Stimulated activated CD4-positive, alpha-beta T cell treated with anti-CD3 and anti-CD28 coated beads, Interleukin-4, amount 100 ng/mL, for 4 hours (primary cell): ENCODE measurements around the gene JPH4.
"Not testable (repeated sequence)": the region's sequence is repeated elsewhere in the genome, so short reads cannot be mapped to it uniquely, and the experiment has no call there.

Source experiments
- DNase-seq, 2 experiments: peaks; one replicate each; pipeline ENCODE4 v3.0.0-alpha.2; 2020

Gene JPH4

GRCh38 chr14:23608454-23608853 is 29.9 kb upstream of the JPH4 start:
- no peak for DNase-seq

GRCh38 chr14:23605931-23606585 is 27.5 kb upstream of the JPH4 start:
- DNase-seq = no peak

GRCh38 chr14:23604675-23605170 is 26.1 kb upstream of the JPH4 start:
- DNase-seq = no peak

GRCh38 chr14:23604148-23604547 is 25.6 kb upstream of the JPH4 start:
- no peak for DNase-seq

DNA sequence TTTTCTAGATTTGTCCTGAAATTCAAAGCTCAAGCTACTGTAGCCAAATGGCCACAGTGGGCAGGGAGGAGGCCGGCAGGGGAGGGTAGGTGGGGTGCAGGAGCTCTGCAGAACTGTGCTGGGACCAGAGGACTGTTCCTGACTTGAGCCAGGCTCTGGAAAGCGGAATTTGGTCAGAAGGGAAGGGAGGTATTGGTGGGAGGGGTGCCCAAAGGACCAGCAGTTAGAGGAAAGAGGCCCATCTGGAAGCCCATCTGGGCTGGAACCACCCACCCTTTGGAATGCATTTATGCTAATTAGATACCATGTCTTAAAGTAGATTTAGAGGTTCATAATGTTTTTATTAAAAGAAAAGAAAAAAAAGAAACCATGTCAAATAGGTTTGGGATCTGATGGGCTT is 24.5 kb upstream of the JPH4 start:
- no peak for DNase-seq

DNA sequence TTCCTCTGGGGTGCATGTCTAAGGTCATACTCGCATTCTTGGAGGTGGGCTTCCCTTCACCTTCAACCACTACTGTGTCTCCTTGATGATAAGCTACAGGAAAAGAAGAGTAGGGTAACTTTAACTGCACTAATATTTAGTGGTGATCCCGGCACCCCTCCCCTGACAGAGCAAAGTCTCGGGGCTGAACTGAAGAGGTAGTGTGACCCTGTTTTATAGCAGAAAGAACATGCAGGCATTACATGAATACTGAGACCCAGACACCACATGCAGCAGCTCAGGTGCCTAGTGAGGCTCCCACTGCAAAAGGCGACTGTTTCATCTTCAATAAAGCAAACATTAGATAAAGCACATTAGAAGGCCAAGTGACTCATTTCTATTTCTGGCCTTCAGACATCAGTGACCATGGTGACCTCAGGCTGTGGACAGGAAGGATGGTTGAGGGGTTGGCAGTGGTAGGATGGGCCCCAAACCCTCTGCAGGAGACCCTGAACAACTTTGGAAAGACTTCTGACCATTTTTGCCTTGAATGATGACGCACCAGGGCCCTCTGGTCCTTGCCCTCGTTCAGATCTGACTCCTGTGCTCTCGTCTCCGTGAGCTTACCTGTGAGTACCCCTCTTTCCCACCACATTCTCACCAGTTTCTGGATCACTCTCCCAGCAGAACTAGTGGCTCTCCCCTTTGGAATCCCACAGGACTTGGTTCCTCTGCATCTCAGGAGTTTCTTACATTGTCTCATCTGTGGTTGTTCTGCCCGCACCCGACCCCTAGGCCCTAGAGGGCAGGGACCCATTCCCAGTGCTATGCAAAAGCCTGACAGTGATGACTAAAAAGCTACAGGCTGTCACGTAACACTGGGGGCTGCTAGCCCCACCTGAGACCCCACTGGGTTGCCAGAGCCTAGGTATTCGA is 23.8 kb upstream of the JPH4 start:
- DNase-seq = no peak

GRCh38 chr14:23601845-23602180 is 23.2 kb upstream of the JPH4 start:
- DNase-seq = no peak

GRCh38 chr14:23601424-23601823 is 22.8 kb upstream of the JPH4 start:
- no peak for DNase-seq

DNA sequence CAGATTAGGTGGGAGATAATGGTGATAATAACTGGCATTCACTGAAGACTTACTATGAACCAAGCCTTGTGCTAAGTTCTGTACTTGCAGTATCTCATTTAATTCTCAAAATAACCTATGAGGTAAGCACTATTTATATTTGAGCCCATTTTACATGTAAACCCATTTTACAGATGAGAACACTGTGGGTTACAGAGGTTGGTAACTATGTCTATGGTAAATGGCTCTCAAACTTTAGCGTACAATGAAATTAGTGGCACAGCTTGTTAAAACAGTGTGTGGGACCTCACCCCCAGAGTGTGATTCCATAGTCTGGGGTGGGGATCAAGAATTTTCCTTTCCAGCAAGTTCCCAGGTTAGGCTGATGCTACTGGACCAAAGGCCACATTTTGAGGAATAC is 22.2 kb upstream of the JPH4 start:
- DNase-seq = no peak

GRCh38 chr14:23600322-23600707 is 21.7 kb upstream of the JPH4 start:
- no peak for DNase-seq

GRCh38 chr14:23594191-23594590 is 15.6 kb upstream of the JPH4 start:
- DNase-seq = not testable (repeated sequence)

- DNase-seq = no peak
Observed at GRCh38 chr14:23590198-23590597, 11.6 kb upstream of the JPH4 start.

GRCh38 chr14:23589606-23590005 is 11.0 kb upstream of the JPH4 start:
- no peak for DNase-seq

DNA sequence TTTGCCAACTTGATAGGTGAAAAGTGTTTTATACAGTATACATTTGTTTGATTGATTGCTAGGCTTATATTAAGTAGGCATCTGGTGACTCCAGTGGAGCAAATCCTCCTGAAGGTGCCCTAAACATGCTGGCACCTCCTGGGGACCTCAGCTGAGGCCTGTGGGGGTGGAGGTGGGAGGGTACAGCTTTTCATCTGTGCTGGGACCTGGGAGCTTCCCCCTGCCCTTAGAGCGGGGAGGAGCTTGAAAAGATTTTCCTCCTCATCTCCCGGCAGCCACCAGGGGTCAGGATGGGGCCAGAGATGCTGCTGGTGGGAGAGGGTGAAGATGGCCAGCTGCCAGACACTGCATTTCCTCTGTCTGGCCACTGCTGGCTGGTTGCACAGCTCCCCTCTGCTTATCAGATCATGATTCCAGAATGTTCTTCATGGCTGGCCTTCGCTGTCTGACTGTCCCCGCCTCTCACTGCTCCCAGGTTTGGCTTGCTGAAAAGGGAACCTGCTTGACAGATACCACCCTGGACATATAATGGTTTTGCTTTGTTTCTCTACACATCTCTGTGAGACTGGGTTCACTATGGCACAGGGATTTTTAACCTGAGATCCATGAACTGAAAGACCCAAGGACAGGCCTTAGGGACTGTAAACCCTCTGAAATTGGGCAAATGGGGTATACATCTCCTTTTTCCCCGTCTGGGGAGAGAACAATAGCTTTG is 10.5 kb upstream of the JPH4 start:
- DNase-seq = peak; percentile 65 to 69

GRCh38 chr14:23584527-23585203 is 6.1 kb upstream of the JPH4 start:
- DNase-seq = not testable (repeated sequence)

- DNase-seq = not testable (repeated sequence)
Observed at GRCh38 chr14:23583761-23584526, 5.4 kb upstream of the JPH4 start.

- DNase-seq = no peak
Observed at GRCh38 chr14:23582906-23583760, 4.5 kb upstream of the JPH4 start.

DNA sequence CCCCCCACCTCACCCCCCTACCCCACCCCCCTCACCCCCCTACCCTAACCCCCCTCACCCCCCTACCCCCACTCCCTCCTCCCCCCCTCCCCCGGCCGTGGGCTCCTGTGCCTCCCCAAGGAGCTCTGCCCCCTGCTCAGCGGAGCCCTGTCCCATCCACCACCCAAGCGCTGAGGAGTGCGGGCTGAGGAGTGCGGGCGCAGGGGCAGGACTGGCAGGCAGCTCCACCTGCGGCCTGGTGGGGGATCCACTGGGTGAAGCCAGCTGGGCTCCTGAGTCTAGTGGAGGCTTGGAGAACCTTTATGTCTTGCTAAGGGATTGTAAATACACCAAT is 2.3 kb upstream of the JPH4 start:
- DNase-seq = no peak

GRCh38 chr14:23580152-23580926 is 1.7 kb upstream of the JPH4 start:
- DNase-seq = no peak

DNA sequence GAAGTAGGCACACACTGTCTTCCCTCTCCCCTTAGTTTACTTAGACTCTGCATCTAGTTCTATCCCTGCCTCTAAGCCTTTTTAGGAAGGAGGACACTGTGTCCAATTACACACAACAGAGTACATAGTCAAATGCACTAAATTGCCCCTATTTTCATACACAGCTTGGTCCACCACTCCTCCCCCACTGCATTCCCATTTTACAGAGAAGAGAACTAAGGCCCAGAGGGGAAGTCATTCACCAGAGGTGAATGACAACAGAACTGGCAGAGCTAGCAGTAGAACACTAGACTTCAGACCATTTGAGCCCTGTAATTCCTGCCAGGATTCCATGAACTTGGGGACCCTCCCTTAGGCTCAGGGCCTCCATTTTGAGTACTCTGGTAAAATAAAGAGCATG is 1.1 kb upstream of the JPH4 start:
- DNase-seq = no peak

GRCh38 chr14:23579311-23579630 is 681 bp upstream of the JPH4 start:
- DNase-seq = no peak
